Fibroblast of pulmonary artery (primary cell): ENCODE results near the gene INO80D.
"Not testable (repeated sequence)": the region's sequence is repeated elsewhere in the genome, so short reads cannot be mapped to it uniquely, and the experiment has no call there.

ENCODE experiments used
- DNase-seq: peaks from one replicate; pipeline ENCODE4 v3.0.0-alpha.2; 2010; ENCODE audit warnings: low read depth
- H3K4me3 ChIP-seq: replicated peaks from 2 replicates; pipeline ENCODE4 v1.5.1; 2011; ENCODE audit warnings: low read depth, mild to moderate bottlenecking, control low read depth, low read length, moderate library complexity
- CTCF ChIP-seq: IDR thresholded peaks from 2 replicates; pipeline ENCODE4 v1.5.1; 2011; ENCODE audit warnings: mild to moderate bottlenecking, control low read depth, low read length, inconsistent platforms; ENCODE audit errors: missing control alignments

Gene INO80D

GRCh38 chr2:206112108-206112507 lies 26.1 kb upstream of the INO80D start:
- H3K4me3 ChIP-seq = no peak overlapping the region
- no peak for TF ChIP-seq CTCF
- no peak for DNase-seq

- no peak for DNase-seq
- H3K4me3 ChIP-seq = no peak overlapping the region
- no peak for TF ChIP-seq CTCF
Measured at GRCh38 chr2:206108713-206109112, 22.7 kb upstream of the INO80D start.

- no peak for TF ChIP-seq CTCF
- no peak overlapping the region for H3K4me3 ChIP-seq
- DNase-seq = no peak
Measured at GRCh38 chr2:206105541-206105940, 19.6 kb upstream of the INO80D start.

GRCh38 chr2:206105038-206105437 lies 19.1 kb upstream of the INO80D start:
- no peak overlapping the region for H3K4me3 ChIP-seq
- DNase-seq = no peak
- TF ChIP-seq CTCF = no peak

- not testable (repeated sequence) for H3K4me3 ChIP-seq, DNase-seq
Measured at GRCh38 chr2:206098872-206099271, 12.9 kb upstream of the INO80D start.

- TF ChIP-seq CTCF = no peak
- no peak for DNase-seq
- H3K4me3 ChIP-seq = no peak overlapping the region
Measured at GRCh38 chr2:206098471-206098870, 12.5 kb upstream of the INO80D start.

GRCh38 chr2:206096876-206097275 lies 10.9 kb upstream of the INO80D start:
- no peak for DNase-seq
- no peak for TF ChIP-seq CTCF
- H3K4me3 ChIP-seq = no peak overlapping the region
